IPS DF 6.9 (cell line): ENCODE data around the gene MAP2.

Source experiments
- DNase-seq: peaks from one replicate; pipeline ENCODE4 v3.0.0-alpha.2; 2013; ENCODE audit warnings: low read depth, low spot score
- H3K27ac ChIP-seq: one replicate; pipeline ENCODE4 v1.5.1; 2013; ENCODE audit warnings: low read length, control low read depth
- H3K27me3 ChIP-seq: 2 replicates; pipeline ENCODE4 v1.6.1; 2013; ENCODE audit warnings: mild to moderate bottlenecking, low read length; ENCODE audit not compliant: control insufficient read depth, insufficient read depth
- H3K36me3 ChIP-seq: 2 replicates; pipeline ENCODE4 v1.6.1; 2013; ENCODE audit warnings: low read length; ENCODE audit not compliant: control insufficient read depth, insufficient read depth
- H3K4me1 ChIP-seq: 2 replicates; pipeline ENCODE4 v1.6.1; 2013; ENCODE audit warnings: low read length; ENCODE audit not compliant: control insufficient read depth, insufficient read depth
- H3K4me3 ChIP-seq: 2 replicates; pipeline ENCODE4 v1.5.1; 2013; ENCODE audit warnings: mild to moderate bottlenecking, low read length
- H3K9me3 ChIP-seq: 2 replicates; pipeline ENCODE4 v1.6.1; 2013; ENCODE audit warnings: low read length, inconsistent platforms; ENCODE audit not compliant: control insufficient read depth, insufficient read depth
- WGBS: extraction: QIAGEN DNeasy Blood & Tissue Kit; methylation state at CpG from one replicate; pipeline ENCODE4 v1.1.7; 2013; ENCODE audit warnings: mixed read lengths, missing lambda C conversion rate; ENCODE audit not compliant: insufficient read length, insufficient coverage; 5-methylcytosine and 5-hydroxymethylcytosine counted together

Gene MAP2

DNA sequence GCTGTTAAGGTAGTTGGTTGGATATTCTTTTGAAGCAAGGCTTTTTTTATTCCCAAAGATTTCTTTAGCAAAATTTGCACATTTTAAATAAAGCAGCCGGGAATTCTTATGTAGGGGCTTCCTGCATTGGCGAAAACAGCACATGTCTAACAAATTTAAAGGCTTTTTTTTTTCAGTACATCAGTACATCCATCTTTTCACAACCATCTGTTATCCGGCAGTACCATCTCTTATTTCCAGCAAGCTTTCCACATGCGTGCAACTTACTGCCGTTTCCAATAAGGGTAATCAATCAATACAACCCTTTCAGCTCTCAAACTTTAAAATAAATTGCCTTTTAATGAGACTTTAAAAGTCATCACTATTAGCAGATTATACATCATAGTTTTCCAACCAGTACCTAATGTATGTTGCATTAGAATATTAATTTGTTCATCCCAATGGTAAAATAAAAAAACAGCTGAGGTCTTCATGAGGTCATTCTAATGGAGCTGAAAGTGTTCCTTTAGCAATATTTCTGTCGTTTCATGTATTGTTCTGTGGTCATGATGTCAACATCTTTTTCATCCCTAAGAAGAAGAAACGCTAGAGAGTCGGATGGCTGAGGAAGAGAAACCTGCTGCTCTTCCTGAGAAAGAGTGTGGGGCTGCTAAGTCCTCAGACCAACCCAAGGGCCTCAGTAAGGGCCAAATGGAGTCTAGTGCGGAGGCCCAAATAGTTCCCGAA is 266.3 kb downstream of the MAP2 start:
- Histone ChIP-seq H3K36me3 (no peaks in the 10 kb centered on the region), H3K4me3 (no peak overlapping the region), H3K27ac (no peak overlapping the region), H3K4me1 (peaks cover 2% of the 10 kb centered on the region; the same call in 1 of the 2 replicates), H3K27me3 (no peaks in the 10 kb centered on the region), H3K9me3 (no peaks in the 10 kb centered on the region)
- no CpG with 5 or more reads among the region's 10 CpGs for WGBS
- no peak for DNase-seq

DNA sequence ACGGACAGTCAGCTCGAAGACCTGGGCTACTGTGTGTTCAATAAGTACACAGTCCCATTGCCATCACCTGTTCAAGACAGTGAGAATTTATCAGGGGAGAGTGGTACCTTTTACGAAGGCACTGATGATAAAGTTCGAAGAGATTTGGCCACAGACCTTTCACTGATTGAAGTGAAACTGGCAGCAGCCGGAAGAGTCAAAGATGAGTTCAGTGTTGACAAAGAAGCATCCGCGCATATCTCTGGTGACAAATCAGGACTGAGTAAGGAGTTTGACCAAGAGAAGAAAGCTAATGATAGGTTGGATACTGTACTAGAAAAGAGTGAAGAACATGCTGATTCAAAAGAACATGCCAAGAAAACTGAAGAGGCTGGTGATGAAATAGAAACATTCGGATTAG is 270.9 kb downstream of the MAP2 start:
- no CpG with 5 or more reads among the region's 8 CpGs for WGBS
- H3K4me1 ChIP-seq: peaks cover 2% of the 10 kb centered on the region; the same call in 1 of the 2 replicates
- H3K27me3 ChIP-seq: no peaks in the 10 kb centered on the region
- H3K4me3 ChIP-seq: no peak overlapping the region
- no peaks in the 10 kb centered on the region for H3K36me3 ChIP-seq
- H3K27ac ChIP-seq: no peak overlapping the region
- H3K9me3 ChIP-seq: no peaks in the 10 kb centered on the region
- DNase-seq: no peak

DNA sequence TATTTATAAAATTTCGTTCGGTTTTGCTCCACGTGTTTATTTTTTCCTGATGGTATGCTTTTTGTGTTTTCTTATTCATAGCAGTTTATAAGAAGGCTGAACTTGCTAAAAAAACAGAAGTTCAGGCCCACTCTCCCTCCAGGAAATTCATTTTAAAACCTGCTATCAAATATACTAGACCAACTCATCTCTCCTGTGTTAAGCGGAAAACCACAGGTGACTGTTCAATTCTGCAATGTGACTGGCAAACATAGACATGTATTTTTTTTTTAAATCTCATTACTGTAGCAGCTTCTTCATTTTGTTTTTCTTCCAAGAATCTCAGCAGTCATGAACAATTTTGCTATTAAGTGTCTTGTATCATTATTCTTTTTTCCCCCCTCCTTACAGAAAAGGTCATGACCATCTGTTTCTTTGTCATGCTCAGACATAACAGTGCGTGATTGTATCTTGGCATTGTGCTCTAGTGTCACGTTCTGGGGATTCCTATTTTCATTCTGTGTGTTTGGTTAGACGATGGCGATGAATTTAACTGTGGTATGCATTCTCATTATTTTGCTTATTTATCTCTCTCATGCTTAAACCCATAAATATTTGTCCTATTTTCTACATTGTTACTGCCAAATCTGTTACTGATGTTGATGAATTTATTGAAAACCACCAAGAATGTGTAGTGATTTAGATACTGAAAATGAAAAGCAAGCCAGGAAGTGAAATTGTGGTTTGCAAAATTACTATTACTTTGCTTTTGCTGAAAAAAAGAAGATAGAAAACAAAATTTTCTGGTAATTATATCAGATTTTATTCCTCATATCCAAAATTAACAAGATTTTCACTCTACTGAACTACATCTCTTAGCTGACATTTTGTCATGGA is 273.2 kb downstream of the MAP2 start:
- no peak for DNase-seq
- Histone ChIP-seq H3K9me3 (no peaks in the 10 kb centered on the region), H3K4me1 (no peaks in the 10 kb centered on the region), H3K27ac (no peak overlapping the region), H3K27me3 (no peaks in the 10 kb centered on the region), H3K4me3 (no peak overlapping the region), H3K36me3 (no peaks in the 10 kb centered on the region)
- WGBS: no CpG with 5 or more reads among the region's 8 CpGs

DNA sequence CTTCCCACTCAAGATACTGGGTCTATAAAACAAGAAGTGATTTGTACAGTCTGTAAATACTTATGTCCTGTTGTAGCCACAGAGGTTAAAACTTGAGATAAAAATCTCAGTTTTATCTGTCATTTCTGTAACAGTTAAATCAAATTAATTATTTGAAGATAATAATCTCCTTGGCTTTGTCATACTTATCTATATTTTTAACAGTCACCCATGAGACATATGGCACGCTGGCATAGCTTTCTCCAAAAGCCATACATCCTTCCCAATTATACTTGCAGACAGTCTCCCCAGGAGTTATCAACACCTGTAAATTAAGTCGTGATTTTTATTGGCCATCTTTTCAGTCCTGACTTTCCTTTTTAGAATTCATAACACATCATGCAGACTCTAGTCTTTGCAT is 278.9 kb downstream of the MAP2 start:
- Histone ChIP-seq H3K27me3 (no peaks in the 10 kb centered on the region), H3K27ac (no peak overlapping the region), H3K9me3 (no peaks in the 10 kb centered on the region), H3K4me1 (no peaks in the 10 kb centered on the region), H3K36me3 (no peaks in the 10 kb centered on the region), H3K4me3 (no peak overlapping the region)
- no peak for DNase-seq
- no CpG with 5 or more reads among the region's 2 CpGs for WGBS

DNA sequence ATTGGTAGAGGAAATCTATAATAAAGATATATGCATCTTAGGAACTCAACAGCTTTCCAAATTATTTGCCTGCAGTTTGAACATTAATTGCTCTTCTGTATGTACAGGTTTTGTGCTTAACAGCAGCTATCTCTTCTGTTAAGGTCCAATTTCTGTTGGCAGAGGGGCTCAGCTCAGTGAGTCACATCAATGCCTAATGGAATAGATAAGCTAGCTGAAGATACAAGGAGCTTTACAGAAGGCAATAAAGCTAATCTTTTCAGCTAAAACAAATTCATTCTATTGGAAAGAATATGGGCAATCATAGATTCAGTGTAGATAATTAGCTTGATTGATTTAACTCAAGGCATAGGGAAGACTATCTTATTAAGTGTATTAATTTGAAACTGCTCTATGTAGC is 289.4 kb downstream of the MAP2 start:
- H3K36me3 ChIP-seq: no peaks in the 10 kb centered on the region
- H3K27me3 ChIP-seq: no peaks in the 10 kb centered on the region
- H3K9me3 ChIP-seq: no peaks in the 10 kb centered on the region
- DNase-seq: no peak
- H3K4me1 ChIP-seq: no peaks in the 10 kb centered on the region; the same call in 1 of the 2 replicates
- no peak overlapping the region for H3K27ac ChIP-seq
- H3K4me3 ChIP-seq: no peak overlapping the region

DNA sequence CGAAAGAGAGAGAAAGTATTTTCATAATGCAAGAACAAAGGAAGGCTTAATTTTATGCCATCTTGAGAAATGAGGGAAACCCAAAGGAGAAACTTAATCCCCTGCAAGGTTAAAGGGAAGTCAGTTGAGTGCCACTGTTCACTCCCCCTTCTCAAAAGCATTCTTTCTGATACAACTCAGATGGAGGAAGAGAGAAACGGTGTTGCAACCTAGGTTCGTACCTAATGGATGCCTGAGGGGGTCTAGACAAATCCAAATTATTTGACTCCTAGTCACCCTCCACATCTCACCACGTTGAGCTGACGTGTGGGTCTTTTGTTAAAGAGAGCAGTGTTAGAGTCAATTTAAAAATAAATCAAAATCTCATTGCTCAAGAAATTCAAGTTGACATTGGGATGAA is 295.2 kb downstream of the MAP2 start:
- no peaks in the 10 kb centered on the region for H3K27me3 ChIP-seq
- H3K36me3 ChIP-seq: no peaks in the 10 kb centered on the region
- H3K9me3 ChIP-seq: no peaks in the 10 kb centered on the region
- no peaks in the 10 kb centered on the region for H3K4me1 ChIP-seq
- DNase-seq: no peak
- H3K27ac ChIP-seq: no peak overlapping the region
- no peak overlapping the region for H3K4me3 ChIP-seq
- no CpG with 5 or more reads among the region's 5 CpGs for WGBS

DNA sequence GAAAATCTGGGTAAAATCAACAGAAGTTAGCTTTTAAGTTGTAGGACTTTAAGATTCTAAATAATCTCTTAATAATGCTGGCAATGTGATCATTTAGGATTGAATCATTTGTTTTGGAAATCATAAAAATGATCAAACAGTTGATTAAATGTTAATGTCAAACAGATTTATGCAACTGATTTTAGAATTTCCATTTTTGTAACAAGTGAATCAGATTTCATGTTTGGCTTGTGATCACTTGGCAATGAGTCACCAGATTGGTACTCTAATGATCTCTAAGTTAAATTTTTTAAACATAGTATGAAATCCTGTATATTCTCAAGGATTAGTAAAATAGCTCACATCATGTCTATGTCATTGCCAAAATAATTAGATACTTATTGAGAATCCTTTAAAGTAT is 297.6 kb downstream of the MAP2 start:
- Histone ChIP-seq H3K4me3 (no peak overlapping the region), H3K36me3 (no peaks in the 10 kb centered on the region)

DNA sequence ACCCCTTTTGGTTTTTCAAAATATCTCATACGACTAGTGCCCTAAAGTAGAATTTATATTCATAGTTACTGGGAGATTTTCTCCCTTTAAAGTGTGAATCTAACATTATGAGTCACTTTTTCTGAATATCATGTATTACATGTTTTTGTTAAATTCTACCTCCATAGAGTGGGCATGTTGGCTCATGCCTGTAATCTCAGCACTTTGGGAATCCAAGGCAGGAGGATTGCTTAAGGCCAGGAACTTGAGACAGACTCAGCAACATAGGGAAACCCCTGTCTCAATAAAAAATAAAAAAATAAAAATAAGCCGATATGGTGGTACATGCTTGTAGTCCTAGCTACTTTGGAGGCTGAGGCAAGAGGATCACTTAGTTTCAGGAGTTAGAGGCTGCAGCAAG is 302.5 kb downstream of the MAP2 start:
- H3K4me3 ChIP-seq: no peak overlapping the region
- DNase-seq: no peak

More for the DNA sequence above, 297.6 kb downstream of the MAP2 start:
- H3K27ac ChIP-seq: no peak overlapping the region
- no peak for DNase-seq
- no peaks in the 10 kb centered on the region for H3K4me1 ChIP-seq
- no peaks in the 10 kb centered on the region for H3K9me3 ChIP-seq
- H3K27me3 ChIP-seq: no peaks in the 10 kb centered on the region

DNA sequence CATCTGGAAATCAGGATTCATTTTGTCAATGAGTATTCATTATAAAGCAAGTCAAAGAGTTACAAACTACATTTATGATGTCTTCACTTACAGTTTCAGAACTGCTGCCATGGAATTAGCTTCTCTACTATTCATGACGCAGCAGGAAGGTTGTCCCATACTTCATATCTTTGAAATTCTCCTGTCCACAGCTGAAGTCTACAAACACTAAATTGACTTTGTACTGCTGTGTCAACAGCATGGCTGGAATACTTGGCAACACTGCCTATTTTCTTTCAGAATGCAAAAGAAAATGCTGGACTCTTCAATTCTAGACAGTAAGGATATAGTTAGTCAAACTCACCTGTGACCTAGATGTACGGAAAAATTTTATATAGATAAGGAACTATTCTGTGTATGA is 303.2 kb downstream of the MAP2 start:
- Histone ChIP-seq H3K27ac (no peak overlapping the region), H3K4me3 (no peak overlapping the region), H3K4me1 (no peaks in the 10 kb centered on the region), H3K36me3 (no peaks in the 10 kb centered on the region), H3K9me3 (no peaks in the 10 kb centered on the region), H3K27me3 (no peaks in the 10 kb centered on the region)
- no CpG with 5 or more reads among the region's 2 CpGs for WGBS
- no peak for DNase-seq

More for the DNA sequence above, 302.5 kb downstream of the MAP2 start:
- no CpG with 5 or more reads among the region's 2 CpGs for WGBS
- no peaks in the 10 kb centered on the region for H3K27me3 ChIP-seq
- no peaks in the 10 kb centered on the region for H3K4me1 ChIP-seq
- H3K9me3 ChIP-seq: no peaks in the 10 kb centered on the region
- H3K36me3 ChIP-seq: no peaks in the 10 kb centered on the region
- H3K27ac ChIP-seq: no peak overlapping the region

DNA sequence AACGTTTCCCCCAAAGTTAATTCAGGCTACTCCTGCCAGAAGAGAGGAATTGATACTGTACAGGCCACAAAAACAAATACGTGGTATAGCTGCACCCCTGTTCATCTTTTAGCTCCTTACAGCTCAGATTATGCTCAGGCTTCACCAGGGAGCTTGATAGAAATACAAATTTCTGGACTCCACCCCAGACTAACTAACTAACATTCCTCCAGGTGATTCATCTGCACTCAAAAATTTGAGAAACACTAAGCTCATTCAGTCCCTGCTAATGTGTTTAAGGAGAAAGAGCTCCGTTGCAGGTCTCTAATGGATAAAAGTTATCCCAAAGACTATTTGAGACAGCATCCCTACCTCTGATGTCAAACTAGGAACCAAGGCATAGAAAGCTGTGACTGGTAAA is 311.0 kb downstream of the MAP2 start:
- no peak for DNase-seq
- Histone ChIP-seq H3K4me1 (no peaks in the 10 kb centered on the region; the same call in 1 of the 2 replicates), H3K4me3 (no peak overlapping the region), H3K36me3 (no peaks in the 10 kb centered on the region), H3K27ac (no peak overlapping the region), H3K27me3 (no peaks in the 10 kb centered on the region), H3K9me3 (no peaks in the 10 kb centered on the region)
- no CpG with 5 or more reads among the region's 3 CpGs for WGBS
